HG03060 (cell line): ENCODE data around the gene MTCH2.
"Not testable (repeated sequence)": the region's sequence is repeated elsewhere in the genome, so short reads cannot be mapped to it uniquely, and the experiment has no call there.

Source experiments
- ATAC-seq: cut with Tn5 transposase; IDR thresholded peaks from one replicate; pipeline ENCODE4 v1.9.1; 2021; ENCODE audit warnings: low read depth, moderate number of reproducible peaks; ENCODE audit not compliant: unreplicated experiment

MTCH2 gene

DNA sequence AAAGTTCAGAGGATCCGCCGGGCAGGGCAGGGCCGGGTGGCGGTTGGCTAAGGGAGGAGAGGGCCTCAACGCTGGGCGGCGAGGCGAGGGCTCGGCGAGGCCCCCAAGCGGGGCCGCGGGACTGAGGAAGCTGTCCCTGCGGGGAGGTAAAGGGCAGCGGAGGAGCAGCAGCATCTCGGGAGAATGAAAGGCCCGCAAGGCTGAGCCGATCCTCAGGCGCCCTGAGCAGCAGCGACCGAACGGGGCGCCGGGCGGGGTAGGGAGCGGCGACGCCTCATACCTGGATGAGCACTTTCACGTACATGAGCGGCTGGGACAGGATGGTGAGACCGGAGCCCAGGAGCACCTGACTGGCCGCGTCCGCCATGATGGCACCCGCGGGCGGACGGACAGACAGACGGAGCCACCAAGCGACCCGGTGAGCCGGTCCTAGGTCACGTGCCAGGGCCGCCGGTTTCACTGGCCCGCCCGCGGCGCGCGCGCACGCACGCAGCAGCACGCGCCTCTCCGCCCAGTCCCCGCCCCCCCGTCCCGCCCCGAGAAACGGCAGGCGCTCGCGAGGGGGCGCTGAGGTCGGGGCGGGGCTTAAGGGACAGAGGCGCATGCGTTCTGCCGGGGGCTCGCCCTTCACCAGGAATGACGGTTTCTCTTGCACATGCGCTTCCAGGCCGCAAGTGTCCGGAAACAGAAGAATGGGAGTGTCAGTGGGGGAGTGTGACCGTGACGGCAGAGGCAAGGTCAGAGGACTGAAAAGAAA is at the start of gene MTCH2:
TSS of gene MTCH2 (minus strand) at position 461 of the 757 bp plus-strand sequence. CDS start at position 367, 94 bp downstream.
- ATAC-seq, result peak; percentile 90

DNA sequence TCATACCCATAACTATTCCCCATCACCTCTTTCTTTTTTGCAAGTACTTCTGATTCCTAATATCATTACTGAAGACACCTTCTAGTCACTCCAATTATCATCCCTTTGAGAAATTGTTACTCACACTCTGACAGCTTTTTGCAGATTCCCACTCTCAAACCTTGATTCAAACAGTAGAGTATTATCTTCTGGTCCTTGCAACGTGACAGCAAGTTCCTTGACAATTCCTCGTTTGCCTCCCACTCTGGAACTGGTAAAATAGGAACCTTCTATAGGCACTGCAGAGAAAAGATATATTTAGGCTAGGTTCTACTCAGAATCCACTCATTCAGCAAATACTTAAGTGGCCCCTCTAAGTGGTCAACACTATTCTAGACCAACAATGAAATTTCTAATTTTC is 49.6 kb upstream of the MTCH2 start:
- no peak for ATAC-seq

DNA sequence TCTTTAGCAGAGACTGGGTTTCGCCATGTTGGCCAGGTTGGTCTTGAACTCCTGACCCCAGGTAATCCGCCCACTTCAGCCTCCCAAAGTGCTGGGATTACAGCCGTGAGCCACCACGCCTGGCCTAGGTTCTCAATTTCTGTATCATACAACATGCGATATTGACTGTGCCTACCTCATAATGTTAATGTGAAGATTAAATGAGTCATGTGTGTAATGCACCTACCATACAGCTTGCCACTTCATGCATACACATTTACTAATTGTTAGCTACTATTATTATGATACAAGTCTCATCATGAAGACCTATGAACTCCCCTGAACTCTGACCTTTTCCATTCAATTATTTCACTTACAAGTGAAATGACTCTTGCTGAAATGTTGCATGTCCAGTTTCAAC is 47.1 kb upstream of the MTCH2 start:
- no peak for ATAC-seq

DNA sequence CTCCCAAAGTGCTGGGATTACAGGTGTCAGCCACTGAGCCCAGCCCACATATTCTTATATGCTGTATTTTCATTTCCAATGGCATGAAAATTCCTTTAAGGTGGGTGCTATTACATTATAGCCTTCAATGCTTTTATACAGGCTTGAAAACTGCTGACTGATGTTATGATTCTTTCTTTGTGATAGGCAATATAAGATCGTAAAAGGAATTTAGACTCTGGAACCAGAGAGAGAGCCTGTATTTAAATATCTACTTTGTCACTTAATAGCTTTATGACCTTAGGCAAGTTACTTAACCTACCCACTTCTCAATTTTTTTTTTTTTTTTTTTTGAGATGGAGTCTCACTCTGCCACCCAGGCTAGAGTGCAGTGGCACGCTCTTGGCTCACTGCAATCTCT is 46.6 kb upstream of the MTCH2 start:
- ATAC-seq, result no peak

DNA sequence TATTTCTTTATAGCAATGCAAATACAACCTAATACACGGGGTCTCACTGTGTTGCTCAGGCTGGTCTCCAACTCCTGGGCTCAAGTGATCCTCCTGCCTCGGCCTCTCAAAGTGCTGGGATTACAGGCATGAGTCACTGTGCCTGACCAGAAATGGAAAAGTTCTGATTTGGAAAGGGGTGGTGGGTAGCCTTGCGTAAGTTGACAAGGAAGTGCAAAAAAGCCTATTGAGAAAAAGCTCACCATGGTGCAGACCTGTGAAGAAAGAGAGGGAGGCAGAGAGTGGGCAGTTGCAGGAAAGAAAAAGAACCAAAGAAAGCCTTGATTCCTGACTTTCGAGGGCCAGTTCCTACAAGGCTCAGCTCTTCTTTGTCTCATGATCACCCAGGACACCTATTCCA is 45.8 kb upstream of the MTCH2 start:
- ATAC-seq, result no peak

DNA sequence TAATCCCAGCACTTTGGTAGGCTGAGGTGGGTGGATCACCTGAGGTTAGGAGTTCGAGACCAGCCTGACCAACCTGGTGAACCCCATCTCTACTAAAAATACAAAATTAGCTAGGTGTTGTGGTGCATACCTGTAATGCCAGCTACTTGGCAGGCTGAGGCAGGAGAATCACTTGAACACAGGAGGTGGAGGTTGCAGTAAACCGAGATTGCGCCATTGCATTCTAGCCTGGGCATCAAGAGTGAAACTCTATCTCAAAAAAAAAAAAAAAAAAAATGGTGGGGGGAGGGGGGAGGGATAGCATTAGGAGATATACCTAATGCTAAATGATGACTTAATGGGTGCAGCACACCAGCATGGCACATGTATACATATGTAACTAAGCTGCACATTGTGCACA is 44.3 kb upstream of the MTCH2 start:
- ATAC-seq, result not testable (repeated sequence)

DNA sequence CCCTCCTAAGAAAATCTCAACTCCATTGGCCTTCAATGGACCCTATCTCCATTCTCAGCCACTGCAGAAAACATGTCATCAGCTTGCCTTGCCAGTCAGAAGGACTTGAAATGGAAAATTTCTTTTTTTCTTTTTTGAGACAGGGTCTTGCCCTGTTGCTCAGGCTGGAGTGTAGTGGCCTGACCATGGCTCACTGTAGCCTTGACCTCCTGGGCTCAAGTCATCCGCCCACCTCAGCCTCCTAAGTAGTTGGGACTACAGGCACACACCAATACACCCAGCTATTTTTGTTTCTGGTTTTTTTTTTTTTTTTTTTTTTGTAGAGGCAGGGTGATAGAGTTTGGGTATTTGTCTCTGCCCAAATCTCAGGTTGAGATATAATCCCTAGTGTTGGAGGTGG is 43.8 kb upstream of the MTCH2 start:
- no peak for ATAC-seq

DNA sequence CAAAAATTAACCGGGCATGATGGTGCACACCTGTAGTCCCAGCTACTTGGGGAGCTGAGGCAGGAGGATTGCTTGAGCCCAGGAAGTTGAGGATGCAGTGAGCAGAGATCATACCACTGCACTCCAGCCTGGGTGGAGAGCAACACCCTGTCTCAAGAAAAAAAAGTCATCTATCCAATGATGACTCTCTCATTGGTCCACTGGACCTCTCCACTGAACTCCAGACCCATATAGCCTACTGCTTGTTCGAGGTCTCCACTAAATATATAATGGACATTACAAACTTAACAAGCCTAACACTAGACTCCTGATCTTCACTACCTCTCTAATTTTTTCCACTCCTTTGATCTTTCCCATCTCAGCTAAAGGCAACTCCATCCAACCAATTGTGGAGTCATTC is 33.5 kb upstream of the MTCH2 start:
- no peak for ATAC-seq

DNA sequence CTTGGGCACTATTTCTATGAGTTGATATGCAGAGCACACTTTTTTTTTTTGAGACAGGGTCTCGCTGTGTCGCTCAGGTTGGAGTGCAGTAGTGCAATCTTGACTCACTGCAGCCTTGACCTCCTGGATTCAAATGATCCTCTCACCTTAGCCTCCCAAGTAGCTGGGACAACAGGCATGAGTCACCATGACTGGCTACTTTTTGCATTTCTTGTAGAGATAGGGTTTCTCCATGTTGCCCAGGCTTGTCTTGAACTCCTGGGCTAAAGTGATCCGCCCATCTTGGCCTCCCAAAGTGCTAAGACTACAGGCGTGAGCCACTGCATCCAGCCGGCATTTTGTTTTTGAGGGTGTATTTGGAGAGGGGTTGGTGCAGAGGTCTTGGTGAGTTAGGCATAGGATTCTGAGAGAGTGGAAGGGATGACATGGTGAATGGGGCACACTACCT is 29.9 kb upstream of the MTCH2 start:
- ATAC-seq, result no peak

DNA sequence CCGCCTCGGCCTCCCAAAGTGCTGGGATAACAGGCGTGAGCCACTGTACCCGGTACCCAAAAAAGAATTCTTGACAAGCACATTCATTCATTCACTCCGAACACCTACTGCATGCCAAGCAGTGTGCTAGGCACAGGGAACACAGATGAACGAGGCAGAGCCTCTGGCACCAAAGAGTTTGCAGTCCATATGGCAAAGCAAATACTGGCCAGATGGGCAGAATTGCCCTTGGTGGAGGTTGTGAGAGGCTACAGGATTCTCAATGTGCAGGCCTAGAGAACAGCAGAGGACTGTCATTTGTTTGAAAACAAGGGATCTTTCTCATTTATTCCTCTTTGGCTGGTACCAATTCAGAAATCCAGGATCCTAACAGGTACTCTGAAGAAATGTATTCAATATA is 27.5 kb upstream of the MTCH2 start:
- ATAC-seq, result no peak

DNA sequence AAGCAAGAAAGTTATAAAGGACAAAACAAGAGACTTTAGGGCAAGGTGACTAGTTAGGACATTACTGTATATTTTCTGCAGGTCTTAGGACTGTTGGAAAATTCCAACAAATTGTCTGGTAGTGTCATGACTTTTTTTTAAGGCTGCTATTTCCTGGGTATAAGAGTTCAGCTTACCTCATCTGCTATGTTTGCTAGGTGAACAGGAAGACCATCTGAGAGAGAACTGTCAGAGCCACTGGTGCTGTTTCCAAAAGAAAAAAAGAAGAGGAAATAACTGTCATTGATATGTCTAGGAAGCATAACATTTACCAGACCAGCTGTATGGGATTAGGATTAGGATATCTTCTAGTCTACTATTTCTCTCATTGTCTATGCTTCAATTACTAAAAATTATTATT is 26.3 kb upstream of the MTCH2 start:
- no peak for ATAC-seq

DNA sequence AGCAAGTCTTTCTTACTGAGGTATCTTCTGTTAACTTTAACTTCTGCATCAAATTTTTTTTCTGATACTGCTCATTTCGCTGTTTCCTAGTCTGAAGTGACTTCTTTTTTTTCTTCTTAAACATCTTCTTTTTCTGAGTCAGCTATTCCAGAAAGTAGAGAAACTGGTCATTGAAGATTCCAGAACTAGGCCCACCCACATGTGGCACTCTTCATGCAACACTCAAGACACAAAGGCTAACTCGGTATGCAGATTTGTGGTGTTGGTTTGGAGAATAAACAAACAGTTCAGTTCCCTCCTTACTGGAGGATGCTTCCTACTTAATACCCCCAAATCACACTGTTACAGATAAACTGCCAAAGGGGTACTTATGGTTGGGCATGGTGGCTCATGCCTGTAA is 25.2 kb upstream of the MTCH2 start:
- no peak for ATAC-seq

DNA sequence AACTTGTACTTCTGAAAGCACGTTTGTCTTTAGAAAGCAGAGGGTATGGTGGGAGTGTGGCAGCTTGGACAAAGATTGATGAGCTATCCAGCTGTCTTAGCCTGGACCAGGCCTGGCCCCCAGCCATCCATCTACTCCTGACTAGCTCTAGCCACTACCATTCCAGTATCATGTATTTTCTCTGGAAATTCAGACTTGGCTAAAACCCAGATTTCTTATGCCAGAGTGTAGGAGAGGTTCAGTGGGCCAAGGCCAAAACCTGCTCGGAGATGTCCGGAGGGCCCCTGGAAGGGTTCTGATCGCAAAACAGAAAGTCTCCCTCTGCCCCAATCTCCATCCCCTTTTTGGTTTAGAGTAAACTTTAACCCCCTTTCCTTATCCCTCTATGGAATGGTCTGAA is 24.8 kb upstream of the MTCH2 start:
- ATAC-seq, result no peak

DNA sequence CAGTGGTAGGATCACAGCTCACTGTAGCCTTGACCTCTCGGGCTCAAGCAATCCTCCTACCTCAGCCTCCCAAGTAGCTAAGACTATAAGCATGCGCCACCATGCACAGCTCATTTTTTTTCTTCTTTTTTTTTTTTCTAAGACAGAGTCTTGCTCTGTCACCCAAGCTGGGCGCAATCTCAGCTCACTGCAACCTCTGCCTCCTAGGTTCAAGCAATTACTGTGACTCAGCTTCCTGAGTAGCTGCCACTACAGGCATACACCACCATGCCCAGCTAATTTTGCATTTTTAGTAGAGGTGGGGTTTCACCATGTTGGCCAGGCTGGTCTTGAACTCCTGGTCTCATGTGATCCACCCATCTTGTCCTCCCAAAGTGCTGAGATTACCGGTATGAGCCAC is 22.6 kb upstream of the MTCH2 start:
- not testable (repeated sequence) for ATAC-seq

DNA sequence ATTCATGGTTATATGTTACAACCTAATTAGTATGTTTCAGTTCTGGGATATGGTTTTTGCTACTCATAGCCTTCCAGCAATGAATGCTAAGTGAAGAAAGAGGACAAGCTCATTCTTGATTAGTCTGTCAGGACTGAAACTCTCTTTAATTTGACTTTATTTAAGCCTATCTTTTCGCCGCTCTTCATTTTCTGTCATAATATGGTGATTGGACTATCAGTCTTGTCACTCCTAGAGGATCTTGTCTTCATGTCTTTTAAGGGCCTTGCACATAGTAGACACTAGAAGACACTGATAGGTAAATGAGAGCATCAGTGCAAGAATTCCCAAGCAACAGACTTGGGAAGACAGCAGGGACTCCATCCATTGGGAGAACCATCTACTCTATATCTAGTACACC is 18.9 kb upstream of the MTCH2 start:
- no peak for ATAC-seq

DNA sequence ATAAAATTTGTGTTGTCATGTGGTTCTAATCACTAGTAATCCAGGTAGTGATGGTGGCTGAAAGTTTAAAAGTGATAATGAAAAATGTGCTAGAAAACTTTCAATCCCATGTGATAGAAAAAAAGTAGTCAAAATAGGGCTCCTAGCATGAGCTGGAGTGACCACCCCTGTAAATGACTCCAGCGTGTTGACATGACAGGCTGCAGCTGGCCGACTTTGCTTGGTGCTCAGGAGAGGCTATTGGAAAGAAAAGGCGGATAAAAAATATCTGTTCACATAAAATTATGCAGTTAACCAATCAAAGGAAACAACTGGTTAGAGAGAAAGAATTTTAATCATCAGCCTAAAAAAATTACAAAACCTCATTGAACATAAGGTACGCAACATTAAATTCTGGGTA is 16.9 kb upstream of the MTCH2 start:
- ATAC-seq, result no peak

DNA sequence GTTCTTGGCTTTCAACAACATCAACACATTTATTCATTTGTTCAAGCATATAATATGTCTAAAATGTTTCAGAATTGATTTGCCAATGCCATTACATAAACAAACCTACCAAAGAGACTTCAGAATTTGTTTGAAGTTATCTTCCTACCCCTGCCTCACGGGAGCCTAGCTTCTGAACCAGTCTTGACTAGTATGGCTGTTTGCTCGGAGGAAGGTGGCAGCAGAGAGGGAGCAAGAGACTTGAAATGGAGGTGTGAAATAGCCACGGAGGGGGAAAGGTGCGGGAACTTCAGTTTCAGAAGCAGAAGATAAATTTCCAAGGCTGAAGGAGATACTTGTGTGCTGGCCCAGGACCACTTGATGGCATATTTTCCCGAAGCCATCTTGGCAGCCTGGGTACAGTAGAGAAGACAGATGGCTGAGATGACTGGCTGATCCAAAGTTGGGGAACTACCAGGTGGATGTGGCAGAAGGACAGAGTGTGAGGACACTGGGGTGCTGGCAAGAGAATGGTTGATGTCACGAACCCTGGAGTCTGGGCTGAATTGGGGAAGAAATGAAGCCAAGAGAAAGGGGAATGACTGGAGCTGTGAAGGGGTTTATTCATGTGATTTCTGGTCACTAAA is 14.0 kb upstream of the MTCH2 start:
- no peak for ATAC-seq

DNA sequence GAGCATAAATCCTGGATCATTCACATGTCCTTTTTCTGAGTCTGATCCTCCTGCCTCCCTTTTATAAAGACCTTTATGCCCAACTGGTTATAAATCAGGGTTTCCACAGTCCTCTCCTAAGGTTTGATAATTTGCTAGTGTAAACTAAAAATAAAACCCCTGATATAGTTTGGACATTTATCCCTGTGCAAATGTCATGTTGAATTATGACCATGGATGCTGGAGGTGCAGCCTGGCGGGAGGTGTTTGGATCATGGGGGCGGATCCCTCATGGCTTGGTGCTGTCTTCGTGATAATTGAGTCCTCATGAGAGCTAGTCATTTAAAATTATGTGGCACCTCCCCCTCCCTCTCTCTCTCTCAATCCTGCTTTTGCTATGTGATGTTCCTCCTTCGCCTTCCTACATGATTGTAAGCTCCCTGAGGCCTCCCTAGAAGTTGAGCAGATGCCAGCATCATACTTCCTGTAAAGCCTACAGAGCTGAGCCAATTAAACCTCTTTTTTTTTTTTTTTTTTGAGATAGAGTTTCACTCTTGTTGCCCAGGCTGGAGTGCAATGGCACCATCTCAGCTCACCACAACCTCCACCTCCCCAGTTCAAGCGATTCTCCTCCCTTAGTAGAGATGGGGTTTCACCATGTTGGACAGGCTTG is 9.6 kb upstream of the MTCH2 start:
- no peak for ATAC-seq

DNA sequence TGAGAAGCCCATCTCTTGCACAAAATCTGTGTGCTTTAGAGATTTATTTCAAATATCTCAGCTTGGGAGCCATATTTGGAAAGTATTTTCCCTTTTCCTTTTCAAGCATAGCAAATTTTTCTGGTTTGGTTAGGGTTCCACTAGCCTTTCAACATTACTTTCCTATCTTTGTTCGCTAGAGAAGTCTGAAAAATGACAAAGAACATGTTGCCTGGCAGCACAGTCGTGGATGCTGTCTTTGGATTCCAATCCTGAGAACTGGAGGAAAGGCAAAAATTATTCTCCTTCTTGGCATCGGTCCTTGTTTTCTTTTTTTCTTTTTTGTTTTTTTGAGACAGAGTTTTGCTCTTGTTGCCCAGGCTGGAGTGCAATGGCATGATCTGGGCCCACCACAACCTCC is 6.9 kb upstream of the MTCH2 start:
- ATAC-seq, result no peak

DNA sequence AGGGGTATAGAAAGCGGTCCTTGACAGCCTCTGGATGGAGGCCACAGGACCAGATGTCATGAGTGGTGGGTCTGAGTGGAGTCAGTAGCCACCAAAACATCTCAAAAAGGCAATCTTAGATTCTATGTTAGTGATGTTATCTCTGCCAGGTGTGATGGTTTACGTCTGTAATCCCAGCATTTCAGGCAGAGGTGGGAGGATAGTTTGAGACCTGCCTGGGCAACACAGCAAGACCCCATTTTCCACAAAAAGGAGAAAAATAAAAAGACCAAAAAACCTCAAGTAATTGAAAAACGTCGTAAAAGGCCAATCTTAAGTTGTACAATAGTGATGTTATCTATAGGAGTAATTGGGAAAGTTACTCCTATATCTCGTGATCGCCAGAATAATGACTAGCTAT is 3.7 kb upstream of the MTCH2 start:
- no peak for ATAC-seq

DNA sequence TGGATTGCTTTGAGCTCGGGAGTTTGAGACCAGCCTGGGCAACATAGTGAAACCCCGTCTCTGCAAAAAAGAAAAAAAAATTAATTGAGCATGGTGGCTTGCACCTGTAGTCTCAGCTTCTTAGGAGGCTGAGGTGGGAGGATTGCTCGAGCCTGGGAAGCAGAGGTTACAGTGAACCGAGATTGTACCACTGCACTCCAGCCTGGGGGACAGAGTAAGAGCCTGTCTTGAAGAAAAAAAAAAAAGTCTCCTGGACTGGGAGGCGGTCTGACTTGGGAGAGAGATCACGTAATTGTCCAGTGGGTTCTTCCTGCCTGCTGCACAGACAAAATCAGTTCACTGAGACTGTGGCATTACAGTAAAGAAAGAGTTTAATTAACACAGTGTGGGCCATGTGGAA is 3.1 kb upstream of the MTCH2 start:
- ATAC-seq, result no peak

DNA sequence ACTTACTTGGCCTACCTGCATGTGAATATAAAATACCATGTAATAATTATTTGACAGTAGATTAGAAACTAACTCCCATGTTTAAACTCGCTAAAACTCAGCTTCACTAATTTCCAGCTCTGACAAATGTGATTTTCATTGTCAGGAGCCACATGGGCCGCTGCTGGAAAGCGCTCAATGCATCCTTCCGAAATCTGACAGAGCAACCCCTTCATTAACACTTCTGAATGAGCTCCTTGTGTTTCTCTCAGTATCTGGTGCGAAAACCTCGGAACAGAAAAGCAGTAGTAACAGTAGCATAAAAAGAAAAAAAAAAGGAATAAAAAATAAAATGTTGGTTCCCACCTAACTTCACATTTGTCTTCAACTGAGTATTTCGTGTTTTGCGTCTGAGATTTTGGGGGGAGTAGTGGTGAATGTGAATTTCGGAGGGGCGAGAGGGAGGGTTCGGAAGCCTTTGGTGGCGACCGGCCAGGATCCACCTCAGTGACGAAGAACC is 710 bp downstream of the MTCH2 start:
- no peak for ATAC-seq
